H1 (cell line): Measurements from ENCODE around the gene UGGT2.

Experiments used
- CEBPB ChIP-seq: IDR thresholded peaks from 2 replicates; pipeline ENCODE4 v1.6.1; 2012; ENCODE audit warnings: low read depth, low read length
- EGR1 ChIP-seq: IDR thresholded peaks from 2 replicates; pipeline ENCODE4 v1.6.1; 2011; ENCODE audit warnings: low read depth, low read length, borderline replicate concordance
- EP300 ChIP-seq, 2 experiments: IDR thresholded peaks; 1 replicate in 1 of 2; 2 replicates in 1 of 2; pipeline ENCODE4 v1.6.1; 2011 to 2012; ENCODE audit warnings: low read depth in 2 of 2, low read length in 2 of 2, mild to moderate bottlenecking in 2 of 2, borderline replicate concordance in 1 of 2, inconsistent platforms in 1 of 2, moderate library complexity in 1 of 2
- EZH2 ChIP-seq: fragments of 200-600 bp; sonication (generic); IDR thresholded peaks from 2 replicates; pipeline ENCODE4 v1.7.1; 2012; ENCODE audit warnings: low read depth, mild to moderate bottlenecking, moderate library complexity, low read length, inconsistent platforms; ENCODE audit not compliant: severe bottlenecking
- HDAC2 ChIP-seq, 2 experiments: fragments of 300-600 bp in 1 of 2; sonication (generic) in 1 of 2; IDR thresholded peaks; 2 replicates each; pipeline ENCODE4 v1.6.1; 2011 to 2012; ENCODE audit warnings: low read depth in 2 of 2, low read length in 2 of 2, mild to moderate bottlenecking in 2 of 2, moderate library complexity in 2 of 2, borderline replicate concordance in 1 of 2, inconsistent platforms in 1 of 2
- MAFK ChIP-seq: IDR thresholded peaks from 2 replicates; pipeline ENCODE4 v1.6.1; 2012; ENCODE audit warnings: low read depth, mild to moderate bottlenecking, improper control_type of control experiment, low read length
- POLR2A ChIP-seq, 2 experiments: IDR thresholded peaks; 1 replicate in 1 of 2; 2 replicates in 1 of 2; pipeline ENCODE4 v1.6.1; 2011; ENCODE audit warnings: low read depth in 2 of 2, low read length in 2 of 2, mild to moderate bottlenecking in 2 of 2; ENCODE audit errors: control extremely low read depth in 1 of 2
- POLR2AphosphoS5 ChIP-seq: IDR thresholded peaks from 2 replicates; pipeline ENCODE4 v1.6.1; 2011; ENCODE audit warnings: low read depth, low read length
- RBBP5 ChIP-seq: IDR thresholded peaks from 2 replicates; pipeline ENCODE4 v1.7.1; 2012; ENCODE audit warnings: low read depth, mild to moderate bottlenecking, inconsistent platforms, low read length, moderate library complexity, borderline replicate concordance
- USF2 ChIP-seq: IDR thresholded peaks from 2 replicates; pipeline ENCODE4 v1.6.1; 2011; ENCODE audit warnings: low read length, improper control_type of control experiment
- ZNF274 ChIP-seq: IDR thresholded peaks from 2 replicates; pipeline ENCODE4 v1.7.0; 2012; ENCODE audit warnings: low read length, borderline replicate concordance; ENCODE audit errors: extremely low read depth
- TF ChIP-seq, protein P1 (sequence below), 3 experiments: IDR thresholded peaks; 1 replicate in 2 of 3; 2 replicates in 1 of 3; pipeline versions ENCODE4 v1.5.1 to v1.6.1; 2011; ENCODE audit warnings: low read length in 3 of 3, mild to moderate bottlenecking in 3 of 3, inconsistent platforms in 2 of 3, low read depth in 1 of 3, moderate library complexity in 1 of 3; ENCODE audit not compliant: insufficient read depth in 1 of 3; ENCODE audit errors: control extremely low read depth in 1 of 3

DNA sequence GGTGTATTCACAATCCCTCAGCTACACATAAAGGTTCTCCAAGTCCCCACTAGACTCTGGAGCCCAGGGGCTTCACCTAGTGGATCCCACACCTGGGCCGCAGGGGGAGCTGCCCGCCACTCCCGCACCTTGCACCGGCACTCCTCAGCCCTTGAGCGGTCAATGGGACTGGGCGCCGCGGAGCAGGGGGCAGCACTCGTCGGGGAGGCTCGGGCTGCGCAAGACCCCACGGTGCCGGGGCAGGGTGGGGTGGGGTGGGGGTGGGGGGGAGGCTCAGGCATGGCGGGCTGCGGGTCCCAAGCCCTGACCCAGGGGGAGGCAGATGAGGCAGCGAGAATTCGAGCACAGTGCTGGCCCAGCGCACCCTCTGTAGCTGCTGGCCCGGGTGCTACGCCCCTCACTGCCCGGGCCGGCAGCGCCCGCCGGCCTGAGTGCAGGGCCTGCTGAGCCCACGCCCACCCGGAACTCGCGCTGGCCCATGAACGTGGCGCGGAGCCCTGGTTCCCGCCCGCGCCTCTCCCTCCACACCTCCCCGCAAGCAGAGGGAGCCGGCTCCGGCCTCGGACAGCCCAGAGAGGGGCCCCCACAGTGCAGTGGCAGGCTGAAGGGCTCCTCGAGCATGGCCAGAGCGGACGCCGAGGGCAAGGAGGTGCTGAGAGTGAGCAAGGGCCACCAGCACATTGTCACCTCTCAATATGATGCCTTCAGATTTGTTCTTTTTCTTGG, 121.7 kb downstream of the UGGT2 start:
- TF ChIP-seq RBBP5 (no peak), HDAC2 (IDR thresholded peaks at IDR 0.05; ENCODE audit: borderline replicate concordance in 1 of 2, low read depth in 2 of 2, low read length in 2 of 2) (no peak), EZH2 (no peak), POLR2AphosphoS5 (no peak), MAFK (no peak), EGR1 (no peak), POLR2A (IDR thresholded peaks at IDR 0.05; ENCODE audit: control extremely low read depth in 1 of 2, low read depth in 2 of 2, low read length in 2 of 2) (no peak), USF2 (no peak), CEBPB (no peak), ZNF274 (no peak), EP300 (IDR thresholded peaks at IDR 0.05; ENCODE audit: borderline replicate concordance in 1 of 2, low read depth in 2 of 2, low read length in 2 of 2) (no peak)
- TF ChIP-seq, protein P1, sequence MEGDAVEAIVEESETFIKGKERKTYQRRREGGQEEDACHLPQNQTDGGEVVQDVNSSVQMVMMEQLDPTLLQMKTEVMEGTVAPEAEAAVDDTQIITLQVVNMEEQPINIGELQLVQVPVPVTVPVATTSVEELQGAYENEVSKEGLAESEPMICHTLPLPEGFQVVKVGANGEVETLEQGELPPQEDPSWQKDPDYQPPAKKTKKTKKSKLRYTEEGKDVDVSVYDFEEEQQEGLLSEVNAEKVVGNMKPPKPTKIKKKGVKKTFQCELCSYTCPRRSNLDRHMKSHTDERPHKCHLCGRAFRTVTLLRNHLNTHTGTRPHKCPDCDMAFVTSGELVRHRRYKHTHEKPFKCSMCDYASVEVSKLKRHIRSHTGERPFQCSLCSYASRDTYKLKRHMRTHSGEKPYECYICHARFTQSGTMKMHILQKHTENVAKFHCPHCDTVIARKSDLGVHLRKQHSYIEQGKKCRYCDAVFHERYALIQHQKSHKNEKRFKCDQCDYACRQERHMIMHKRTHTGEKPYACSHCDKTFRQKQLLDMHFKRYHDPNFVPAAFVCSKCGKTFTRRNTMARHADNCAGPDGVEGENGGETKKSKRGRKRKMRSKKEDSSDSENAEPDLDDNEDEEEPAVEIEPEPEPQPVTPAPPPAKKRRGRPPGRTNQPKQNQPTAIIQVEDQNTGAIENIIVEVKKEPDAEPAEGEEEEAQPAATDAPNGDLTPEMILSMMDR (IDR thresholded peaks at IDR 0.05; ENCODE audit: control extremely low read depth in 1 of 3, insufficient read depth in 1 of 3, low read depth in 1 of 3, low read length in 3 of 3), result no peak
